IPS-15b (cell line): Measurements from ENCODE around the gene PLA2G5.
"Not testable (repeated sequence)": the region's sequence is repeated elsewhere in the genome, so short reads cannot be mapped to it uniquely, and the experiment has no call there.

Experiments
- H3K27me3 ChIP-seq: one replicate; pipeline ENCODE4 v1.6.1; 2013; ENCODE audit warnings: low read length; ENCODE audit not compliant: control insufficient read depth, insufficient read depth
- H3K36me3 ChIP-seq: one replicate; pipeline ENCODE4 v1.6.1; 2013; ENCODE audit warnings: low read length; ENCODE audit not compliant: control insufficient read depth, insufficient read depth
- H3K4me1 ChIP-seq: one replicate; pipeline ENCODE4 v1.6.1; 2013; ENCODE audit warnings: mild to moderate bottlenecking, low read length; ENCODE audit not compliant: control insufficient read depth, insufficient read depth
- H3K4me3 ChIP-seq: one replicate; pipeline ENCODE4 v1.5.1; 2013; ENCODE audit warnings: low read depth, low read length
- H3K9ac ChIP-seq: one replicate; pipeline ENCODE4 v1.6.1; 2013; ENCODE audit warnings: low read depth, mild to moderate bottlenecking, low read length
- H3K9me3 ChIP-seq: one replicate; pipeline ENCODE4 v1.6.1; 2013; ENCODE audit warnings: mild to moderate bottlenecking, low read length; ENCODE audit not compliant: control insufficient read depth, insufficient read depth

Gene PLA2G5

GRCh38 chr1:20069874-20070273 is at the start of gene PLA2G5:
TSS of gene PLA2G5 (plus strand) at chr1:20070194. CDS start at chr1:20084831, 14,637 bp downstream.
- no peaks in the 10 kb centered on the region for H3K27me3 ChIP-seq
- no peak within 1 kb of the TSS for H3K4me3 ChIP-seq
- H3K36me3 ChIP-seq: peaks cover 2% of the 10 kb centered on the region
- H3K9me3 ChIP-seq: no peaks in the 10 kb centered on the region
- H3K9ac ChIP-seq: no peak within 1 kb of the TSS
- H3K4me1 ChIP-seq: no peaks in the 10 kb centered on the region

- H3K27me3 ChIP-seq: no peaks in the 10 kb centered on the region
Measured at GRCh38 chr1:20028125-20028524, 41.9 kb upstream of the PLA2G5 start.

GRCh38 chr1:20028726-20029125 is 41.3 kb upstream of the PLA2G5 start:
- Histone ChIP-seq H3K36me3 (no peaks in the 10 kb centered on the region), H3K27me3 (no peaks in the 10 kb centered on the region), H3K4me1 (no peaks in the 10 kb centered on the region), H3K9ac (no peak overlapping the region), H3K9me3 (no peaks in the 10 kb centered on the region), H3K4me3 (no peak overlapping the region)

More at GRCh38 chr1:20028125-20028524, 41.9 kb upstream of the PLA2G5 start:
- Histone ChIP-seq H3K4me1 (no peaks in the 10 kb centered on the region), H3K9ac (no peak overlapping the region), H3K9me3 (no peaks in the 10 kb centered on the region), H3K4me3 (no peak overlapping the region), H3K36me3 (no peaks in the 10 kb centered on the region)

GRCh38 chr1:20029178-20029912 is 40.6 kb upstream of the PLA2G5 start:
- Histone ChIP-seq H3K36me3 (no peaks in the 10 kb centered on the region), H3K27me3 (no peaks in the 10 kb centered on the region), H3K4me1 (no peaks in the 10 kb centered on the region), H3K9ac (no peak overlapping the region), H3K4me3 (no peak overlapping the region), H3K9me3 (no peaks in the 10 kb centered on the region)

GRCh38 chr1:20030436-20031151 is 39.4 kb upstream of the PLA2G5 start:
- H3K27me3 ChIP-seq, H3K36me3 ChIP-seq, H3K9ac ChIP-seq, H3K4me3 ChIP-seq, H3K9me3 ChIP-seq, H3K4me1 ChIP-seq: not testable (repeated sequence)

GRCh38 chr1:20031161-20031560 is 38.8 kb upstream of the PLA2G5 start:
- H3K9ac ChIP-seq: no peak overlapping the region
- H3K4me3 ChIP-seq: no peak overlapping the region
- H3K4me1 ChIP-seq: no peaks in the 10 kb centered on the region
- H3K36me3 ChIP-seq: no peaks in the 10 kb centered on the region
- H3K9me3 ChIP-seq: no peaks in the 10 kb centered on the region
- no peaks in the 10 kb centered on the region for H3K27me3 ChIP-seq

- no peak overlapping the region for H3K4me3 ChIP-seq
- no peaks in the 10 kb centered on the region for H3K27me3 ChIP-seq
- no peaks in the 10 kb centered on the region for H3K9me3 ChIP-seq
- no peaks in the 10 kb centered on the region for H3K36me3 ChIP-seq
- no peak overlapping the region for H3K9ac ChIP-seq
- no peaks in the 10 kb centered on the region for H3K4me1 ChIP-seq
Measured at GRCh38 chr1:20031836-20032235, 38.2 kb upstream of the PLA2G5 start.

- H3K4me1 ChIP-seq: peaks cover 1% of the 10 kb centered on the region
- no peak overlapping the region for H3K4me3 ChIP-seq
- no peaks in the 10 kb centered on the region for H3K36me3 ChIP-seq
- no peaks in the 10 kb centered on the region for H3K9me3 ChIP-seq
- H3K27me3 ChIP-seq: no peaks in the 10 kb centered on the region
- no peak overlapping the region for H3K9ac ChIP-seq
Measured at GRCh38 chr1:20032425-20032824, 37.6 kb upstream of the PLA2G5 start.

GRCh38 chr1:20033420-20033819 is 36.6 kb upstream of the PLA2G5 start:
- H3K36me3 ChIP-seq: no peaks in the 10 kb centered on the region
- no peaks in the 10 kb centered on the region for H3K27me3 ChIP-seq
- H3K9me3 ChIP-seq: no peaks in the 10 kb centered on the region

GRCh38 chr1:20035114-20035513 is 34.9 kb upstream of the PLA2G5 start:
- Histone ChIP-seq H3K27me3 (no peaks in the 10 kb centered on the region), H3K4me1 (peaks cover 2% of the 10 kb centered on the region), H3K4me3 (no peak overlapping the region), H3K36me3 (no peaks in the 10 kb centered on the region), H3K9me3 (no peaks in the 10 kb centered on the region), H3K9ac (no peak overlapping the region)

More at GRCh38 chr1:20033420-20033819, 36.6 kb upstream of the PLA2G5 start:
- no peak overlapping the region for H3K9ac ChIP-seq
- no peak overlapping the region for H3K4me3 ChIP-seq
- peaks cover 2% of the 10 kb centered on the region for H3K4me1 ChIP-seq

GRCh38 chr1:20037877-20038276 is 32.1 kb upstream of the PLA2G5 start:
- H3K27me3 ChIP-seq: no peaks in the 10 kb centered on the region
- H3K4me3 ChIP-seq: no peak overlapping the region
- H3K4me1 ChIP-seq: peaks cover 2% of the 10 kb centered on the region
- H3K36me3 ChIP-seq: no peaks in the 10 kb centered on the region
- H3K9ac ChIP-seq: no peak overlapping the region
- H3K9me3 ChIP-seq: no peaks in the 10 kb centered on the region

- Histone ChIP-seq H3K9me3 (no peaks in the 10 kb centered on the region), H3K4me3 (no peak overlapping the region), H3K4me1 (no peaks in the 10 kb centered on the region), H3K36me3 (no peaks in the 10 kb centered on the region), H3K9ac (no peak overlapping the region), H3K27me3 (no peaks in the 10 kb centered on the region)
Measured at GRCh38 chr1:20047096-20047495, 22.9 kb upstream of the PLA2G5 start.
